Measurements from ENCODE around the gene PPM1E.

The PPM1E gene

GRCh38 chr17:58913971-58914769 lies 158.5 kb downstream of the PPM1E start:
- H3K27ac ChIP-seq, result no peak overlapping the region
- no peaks in the 10 kb centered on the region for H3K36me3 ChIP-seq
- H3K4me3 ChIP-seq (ENCODE audit: low read depth in 1 of 2, low read length in 1 of 2), result no peak overlapping the region
- no peaks in the 10 kb centered on the region for H3K4me1 ChIP-seq (ENCODE audit: control insufficient read depth in 1 of 2, insufficient read depth in 1 of 2, low read depth in 1 of 2, low read length in 1 of 2)
- H3K27me3 ChIP-seq, result peaks cover 10% of the 10 kb centered on the region
- H3K9me3 ChIP-seq, result no peaks in the 10 kb centered on the region
- no peak for TF ChIP-seq CTCF (IDR thresholded peaks at IDR 0.05)

GRCh38 chr17:58917228-58917627 lies 161.6 kb downstream of the PPM1E start:
- H3K36me3 ChIP-seq, result no peaks in the 10 kb centered on the region
- no peak for TF ChIP-seq CTCF (IDR thresholded peaks at IDR 0.05)
- H3K27me3 ChIP-seq, result peaks cover 23% of the 10 kb centered on the region
- no peak overlapping the region for H3K27ac ChIP-seq
- no peaks in the 10 kb centered on the region for H3K4me1 ChIP-seq (ENCODE audit: control insufficient read depth in 1 of 2, insufficient read depth in 1 of 2, low read depth in 1 of 2, low read length in 1 of 2)
- no peak overlapping the region for H3K4me3 ChIP-seq (ENCODE audit: low read depth in 1 of 2, low read length in 1 of 2)
- no peaks in the 10 kb centered on the region for H3K9me3 ChIP-seq

DNA sequence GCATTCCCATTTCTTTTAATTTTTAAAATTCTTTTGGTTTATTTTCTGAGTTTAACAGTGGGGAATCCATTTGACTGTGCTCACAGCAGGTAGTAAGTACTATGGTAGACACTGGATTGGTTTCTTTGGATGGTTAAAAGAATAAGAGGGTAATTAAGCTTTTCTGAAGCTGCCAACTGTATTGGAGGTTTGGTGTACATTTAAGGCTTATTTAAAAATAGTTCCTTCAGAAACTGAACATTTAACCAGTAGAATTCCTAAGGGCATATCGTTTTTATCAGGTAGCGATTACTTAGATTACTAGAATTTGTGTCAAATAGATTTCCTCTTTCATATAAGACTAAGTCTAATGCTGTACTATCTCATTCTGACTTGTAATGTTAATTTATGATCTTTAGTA lies 162.4 kb downstream of the PPM1E start:
- H3K9me3 ChIP-seq, result no peaks in the 10 kb centered on the region
- TF ChIP-seq CTCF (IDR thresholded peaks at IDR 0.05), result no peak
- H3K4me1 ChIP-seq (ENCODE audit: control insufficient read depth in 1 of 2, insufficient read depth in 1 of 2, low read depth in 1 of 2, low read length in 1 of 2), result no peaks in the 10 kb centered on the region
- H3K36me3 ChIP-seq, result no peaks in the 10 kb centered on the region
- no peak overlapping the region for H3K4me3 ChIP-seq (ENCODE audit: low read depth in 1 of 2, low read length in 1 of 2)
- H3K27ac ChIP-seq, result no peak overlapping the region
- H3K27me3 ChIP-seq, result peaks cover 23% of the 10 kb centered on the region

DNA sequence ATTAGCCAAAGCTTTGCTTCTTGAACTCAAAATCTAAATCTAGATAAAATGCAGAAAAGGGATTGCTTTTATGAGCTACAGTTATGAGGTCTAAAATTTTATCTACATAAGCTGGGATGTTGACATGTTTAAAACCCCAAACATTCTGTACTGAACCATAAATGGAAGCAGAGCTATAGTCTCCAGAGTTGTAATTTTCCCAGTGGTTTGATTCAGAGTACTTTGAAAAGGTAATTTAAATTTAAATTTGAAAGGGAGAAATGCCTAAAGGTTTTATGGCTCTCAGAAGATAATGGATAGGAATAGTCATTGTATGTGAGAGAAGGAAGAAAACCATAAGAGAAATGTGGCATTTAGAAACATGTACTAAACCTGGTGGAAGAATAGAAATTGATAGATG lies 163.2 kb downstream of the PPM1E start:
- no peaks in the 10 kb centered on the region for H3K4me1 ChIP-seq (ENCODE audit: control insufficient read depth in 1 of 2, insufficient read depth in 1 of 2, low read depth in 1 of 2, low read length in 1 of 2)
- no peak overlapping the region for H3K27ac ChIP-seq
- H3K36me3 ChIP-seq, result no peaks in the 10 kb centered on the region
- TF ChIP-seq CTCF (IDR thresholded peaks at IDR 0.05), result no peak
- peaks cover 23% of the 10 kb centered on the region for H3K27me3 ChIP-seq
- no peak overlapping the region for H3K4me3 ChIP-seq (ENCODE audit: low read depth in 1 of 2, low read length in 1 of 2)
- no peaks in the 10 kb centered on the region for H3K9me3 ChIP-seq

DNA sequence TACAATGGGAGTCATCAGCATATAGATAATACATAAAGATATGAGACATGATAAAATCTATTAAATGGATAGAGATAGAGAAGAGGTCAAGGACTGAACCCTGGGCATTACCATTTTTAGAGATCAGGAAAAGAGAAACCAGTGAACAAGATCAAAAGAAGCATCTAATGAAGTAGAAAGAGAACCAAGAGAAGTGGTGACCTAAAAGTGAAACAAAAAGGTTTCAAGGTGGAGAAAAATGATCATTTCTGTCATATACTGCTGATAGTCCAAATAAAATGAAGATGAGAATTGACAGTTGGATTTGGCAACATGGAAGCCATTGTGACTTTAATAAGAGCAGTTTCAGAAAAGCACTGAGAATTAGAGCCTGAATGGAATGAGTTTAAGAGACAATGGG lies 165.1 kb downstream of the PPM1E start:
- Histone ChIP-seq H3K9me3 (no peaks in the 10 kb centered on the region), H3K36me3 (no peaks in the 10 kb centered on the region), H3K4me1 (ENCODE audit: control insufficient read depth in 1 of 2, insufficient read depth in 1 of 2, low read depth in 1 of 2, low read length in 1 of 2) (no peaks in the 10 kb centered on the region), H3K27me3 (peaks cover 23% of the 10 kb centered on the region), H3K4me3 (ENCODE audit: low read depth in 1 of 2, low read length in 1 of 2) (no peak overlapping the region), H3K27ac (no peak overlapping the region)
- TF ChIP-seq CTCF (IDR thresholded peaks at IDR 0.05), result no peak
